Hepatocyte (in vitro differentiated cells): Measurements from ENCODE around the gene DEPP1.

Experiments
- CTCF ChIP-seq: fragments of 200-600 bp; sonication (generic); IDR thresholded peaks from 2 replicates; pipeline ENCODE4 v1.5.1; 2016; ENCODE audit warnings: antibody characterized with exemption, mild to moderate bottlenecking; ENCODE audit not compliant: poor library complexity
- EZH2 ChIP-seq: fragments of 200-600 bp; sonication (generic); IDR thresholded peaks from 2 replicates; pipeline ENCODE4 v1.6.1; 2016; ENCODE audit warnings: antibody characterized with exemption, mild to moderate bottlenecking, borderline replicate concordance
- EZH2phosphoT487 ChIP-seq: fragments of 200-600 bp; sonication (generic); IDR thresholded peaks from one replicate; pipeline ENCODE4 v1.6.1; 2018; ENCODE audit warnings: antibody characterized with exemption, mild to moderate bottlenecking, low read depth, moderate library complexity; ENCODE audit not compliant: unreplicated experiment, severe bottlenecking

- no peak for TF ChIP-seq CTCF
- TF ChIP-seq EZH2: no peak
- no peak for TF ChIP-seq EZH2phosphoT487
These were observed 34.3 kb downstream of the DEPP1 start for GRCh38 chr10:44944354-44944753.
